HG03378 (cell line): ENCODE results near the gene IMMT.
A peak's percentile ranks its signal among the peaks of the same experiment; 100 is the strongest.
"Not testable (repeated sequence)": the region's sequence is repeated elsewhere in the genome, so short reads cannot be mapped to it uniquely, and the experiment has no call there.

Experiments used
- ATAC-seq: cut with Tn5 transposase; IDR thresholded peaks from one replicate; pipeline ENCODE4 v1.9.1; 2021; ENCODE audit warnings: mild to moderate bottlenecking, moderate library complexity; ENCODE audit not compliant: unreplicated experiment

Gene IMMT

GRCh38 chr2:86195055-86195807 is at the start of gene IMMT:
IMMT (minus strand) TSS chr2:86195462; CDS start chr2:86195382, 80 bp downstream.
- ATAC-seq: peak; percentile 81

- ATAC-seq: not testable (repeated sequence)
These were observed 49.5 kb upstream of the IMMT start for GRCh38 chr2:86244781-86245180.

DNA sequence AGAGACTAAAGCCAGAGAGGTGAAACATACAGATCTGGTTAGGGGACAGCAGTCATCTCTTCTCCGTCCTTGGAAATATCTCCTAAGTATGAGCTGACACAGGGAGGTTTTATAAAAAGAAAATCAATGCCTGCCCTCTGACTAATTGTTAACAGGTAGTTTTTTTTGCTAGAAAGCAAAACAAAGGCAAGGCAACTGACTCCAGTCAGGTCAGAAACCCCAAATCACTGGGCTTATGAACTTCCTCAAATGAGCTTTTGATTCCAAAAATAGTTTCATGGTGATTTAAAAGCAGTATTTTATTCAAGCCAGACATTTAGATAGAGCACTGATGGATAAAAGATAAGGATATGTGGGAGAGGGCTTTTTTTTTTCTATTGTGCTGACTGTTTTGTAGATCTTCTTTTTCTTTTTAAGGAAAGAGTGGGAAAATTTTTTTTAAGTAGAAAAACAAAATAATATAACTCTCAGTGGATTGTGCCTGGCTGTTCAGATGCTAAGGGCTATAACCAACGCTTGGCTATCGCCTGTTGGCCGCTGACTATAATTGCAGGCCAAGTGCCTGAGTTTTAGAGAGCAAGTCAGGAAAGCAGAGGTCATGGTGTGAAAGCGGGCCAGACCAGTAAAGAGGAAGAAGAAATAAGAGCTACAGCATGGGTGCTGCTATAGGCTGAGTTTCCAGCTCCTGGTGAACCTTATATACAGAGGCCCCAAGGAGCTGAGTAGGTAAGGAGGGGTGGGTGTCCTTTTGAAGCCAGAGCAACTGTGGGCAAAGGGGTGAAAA is 48.9 kb upstream of the IMMT start:
- no peak for ATAC-seq

GRCh38 chr2:86243272-86243671 is 48.0 kb upstream of the IMMT start:
- no peak for ATAC-seq

- ATAC-seq: no peak
These were observed 46.3 kb upstream of the IMMT start for GRCh38 chr2:86241611-86242010.

DNA sequence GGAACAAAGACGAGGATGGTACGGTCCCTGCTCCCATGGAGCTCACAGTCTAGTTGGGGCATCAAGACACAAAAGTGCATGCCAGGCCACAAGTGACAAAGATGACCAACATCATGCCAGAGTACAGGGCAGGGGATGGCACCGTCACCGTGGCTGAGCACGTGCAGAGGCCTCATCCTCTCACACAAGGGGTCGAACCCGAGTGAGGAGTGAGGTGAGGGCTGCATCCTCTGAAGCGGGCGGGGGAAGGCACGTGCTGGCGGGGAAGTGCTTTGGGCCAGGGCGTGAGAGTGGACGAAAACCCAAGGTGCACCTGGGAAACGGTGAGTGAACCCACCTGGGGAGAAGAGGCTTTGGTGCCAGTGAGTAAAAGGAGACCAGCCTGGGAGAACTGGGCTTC is 45.0 kb upstream of the IMMT start:
- no peak for ATAC-seq

DNA sequence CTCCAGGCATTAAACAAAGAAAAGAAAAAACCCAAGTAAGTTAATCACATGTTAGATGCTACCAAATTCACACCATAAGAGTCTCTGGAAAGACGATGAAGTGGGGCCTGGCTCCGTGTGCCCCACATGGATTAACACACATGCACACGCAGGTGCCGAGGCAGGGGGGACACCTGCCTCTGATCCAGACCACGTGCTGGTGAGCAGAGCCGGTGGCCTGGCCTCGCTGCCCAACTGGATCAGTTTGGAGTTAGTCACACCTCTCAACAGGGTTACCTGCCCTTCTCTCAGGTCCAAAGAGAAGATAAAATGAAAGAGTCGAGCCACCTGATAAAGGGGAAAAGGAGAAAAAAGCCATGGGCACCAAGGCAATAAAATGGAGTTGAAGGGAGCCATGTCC is 44.5 kb upstream of the IMMT start:
- no peak for ATAC-seq

GRCh38 chr2:86239326-86239725 is 44.1 kb upstream of the IMMT start:
- ATAC-seq: no peak

DNA sequence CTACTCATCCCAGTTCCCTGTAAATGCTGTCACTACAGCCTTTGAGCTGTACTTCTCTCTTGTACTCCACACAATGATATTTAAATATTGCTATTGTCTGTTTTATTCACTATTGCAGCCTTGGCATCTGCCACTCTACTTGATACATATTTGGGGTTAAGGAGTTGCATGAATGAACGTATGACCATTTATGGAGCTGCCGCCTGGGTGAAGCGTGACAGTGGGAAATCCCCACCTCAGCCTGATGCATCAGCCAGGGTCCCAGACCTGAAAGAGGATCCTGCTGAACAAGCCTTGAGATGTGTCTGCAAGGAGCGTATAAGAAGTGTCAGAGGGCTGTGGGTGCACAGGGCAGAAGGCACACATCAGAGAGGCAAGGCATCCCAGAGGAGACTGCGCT is 43.1 kb upstream of the IMMT start:
- peak; percentile 97 for ATAC-seq

- ATAC-seq: no peak
These were observed 41.9 kb upstream of the IMMT start for GRCh38 chr2:86237172-86237571.

DNA sequence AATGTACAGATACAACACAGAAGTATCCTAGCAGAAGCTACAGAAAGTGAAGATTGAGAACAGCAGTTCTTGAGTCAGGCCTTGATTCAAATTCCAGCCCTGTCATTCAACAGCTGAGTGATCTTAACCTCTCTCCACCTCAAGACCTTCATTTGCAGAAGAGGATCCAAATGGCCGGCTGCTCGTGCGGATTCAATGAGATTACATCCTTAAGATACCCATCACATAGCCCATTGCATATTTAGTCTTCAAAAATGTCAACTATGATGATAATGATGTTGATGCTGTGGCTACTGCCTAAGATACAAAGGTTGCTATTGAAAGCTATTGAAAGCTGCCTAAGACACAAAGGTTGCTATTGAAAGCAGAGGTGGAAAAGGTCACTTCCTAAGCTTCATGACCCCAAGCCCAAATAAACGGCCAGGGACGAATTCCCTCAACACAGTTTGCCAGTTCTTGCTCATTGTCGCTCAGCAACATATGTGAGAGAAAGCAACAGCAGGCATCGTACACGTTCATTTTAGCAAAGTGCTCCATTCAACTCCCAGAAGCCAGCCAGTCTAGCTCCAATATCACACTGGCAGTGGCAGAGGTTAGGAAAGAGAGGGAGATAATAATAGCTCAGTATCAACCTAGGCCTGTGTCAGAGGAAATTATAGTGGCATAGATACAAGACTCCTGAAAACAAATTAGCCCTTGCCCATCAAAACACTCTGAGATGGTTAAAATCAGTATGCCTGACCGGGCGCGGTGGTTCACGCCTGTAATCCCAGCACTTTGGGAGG is 40.1 kb upstream of the IMMT start:
- no peak for ATAC-seq

DNA sequence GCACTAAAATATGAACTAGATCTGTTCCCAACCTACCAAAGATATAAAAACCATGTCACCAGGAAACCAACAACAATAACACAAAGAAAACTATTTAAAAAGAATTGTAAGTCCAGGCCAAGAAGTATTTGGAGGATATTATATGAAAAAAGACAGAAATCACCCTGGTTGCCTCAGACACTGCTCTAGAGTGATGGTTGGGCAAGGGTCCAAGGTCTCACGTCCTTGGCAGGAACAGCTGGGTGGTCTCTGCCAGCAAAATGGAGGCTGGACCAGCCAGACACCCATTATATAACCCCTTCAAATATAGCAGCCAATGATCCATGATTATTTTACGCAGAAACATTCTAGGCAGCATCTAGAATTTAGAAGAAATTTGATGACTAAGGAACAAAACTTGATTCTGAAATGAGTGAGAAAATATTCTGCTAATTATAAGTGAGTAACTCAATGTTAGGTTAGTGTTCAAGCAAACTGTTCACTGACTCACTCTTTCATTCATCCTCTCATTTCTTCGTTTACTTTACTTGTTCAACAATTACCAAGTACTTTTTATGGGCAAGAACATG is 39.4 kb upstream of the IMMT start:
- ATAC-seq: no peak

DNA sequence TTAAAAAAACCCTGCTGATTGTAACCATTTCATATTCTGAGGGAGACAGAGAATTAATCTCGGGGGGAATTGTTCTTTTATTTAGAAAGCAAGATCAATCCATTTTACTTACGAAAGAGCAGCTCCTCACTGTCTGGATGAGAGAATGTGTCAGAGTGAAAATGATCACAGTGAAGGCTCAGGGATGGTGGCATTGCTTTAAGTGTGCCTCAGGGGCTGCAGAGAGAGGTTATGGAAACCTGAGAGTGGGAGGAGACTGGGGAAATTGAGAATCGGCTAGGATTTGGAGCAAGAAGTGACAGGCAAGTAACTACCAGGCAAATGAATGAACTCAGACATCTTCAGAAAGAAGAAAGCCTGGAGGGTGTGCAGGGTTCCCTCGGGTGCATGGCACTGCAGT is 38.2 kb upstream of the IMMT start:
- ATAC-seq: no peak

DNA sequence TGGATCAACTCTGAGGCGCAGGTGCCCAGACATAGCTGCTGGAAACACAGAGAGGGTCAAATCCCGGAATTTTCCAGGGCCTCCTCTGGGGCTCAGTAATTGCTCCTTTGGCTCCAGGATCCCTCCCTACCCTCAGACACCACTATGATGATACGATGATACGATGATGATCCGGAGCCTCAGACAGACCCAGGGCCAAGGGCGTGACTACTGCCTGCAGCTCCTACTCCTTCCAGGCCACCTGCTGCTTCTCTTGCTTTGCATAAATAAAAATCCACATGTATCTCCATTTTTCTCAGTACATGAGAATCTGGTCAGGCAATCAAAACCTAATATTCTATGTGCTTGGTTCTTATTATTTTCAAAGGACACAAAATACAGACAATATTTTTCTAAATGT is 37.6 kb upstream of the IMMT start:
- ATAC-seq: no peak

DNA sequence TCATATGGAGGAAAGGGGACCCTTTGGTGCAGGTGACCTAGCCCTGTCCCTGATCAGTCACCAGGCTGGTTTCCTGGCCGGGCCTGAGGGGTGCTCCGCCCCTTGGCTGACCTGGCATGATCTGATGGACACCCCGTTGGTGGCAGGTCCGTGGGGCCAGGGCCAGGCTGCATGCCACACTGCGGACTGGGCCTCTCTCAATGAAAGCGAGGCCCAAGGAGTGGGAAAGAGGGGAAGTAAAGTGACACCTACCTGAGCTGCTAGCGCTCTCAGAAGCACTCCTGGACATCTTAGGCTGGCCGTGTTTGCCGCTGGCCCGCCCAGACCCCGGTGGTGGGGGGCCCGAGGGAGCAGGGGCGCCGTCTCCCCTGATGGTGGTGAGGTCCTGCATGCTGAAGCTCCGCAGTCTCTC is 37.1 kb upstream of the IMMT start:
- no peak for ATAC-seq

GRCh38 chr2:86231680-86232372 is 36.6 kb upstream of the IMMT start:
- ATAC-seq: no peak

DNA sequence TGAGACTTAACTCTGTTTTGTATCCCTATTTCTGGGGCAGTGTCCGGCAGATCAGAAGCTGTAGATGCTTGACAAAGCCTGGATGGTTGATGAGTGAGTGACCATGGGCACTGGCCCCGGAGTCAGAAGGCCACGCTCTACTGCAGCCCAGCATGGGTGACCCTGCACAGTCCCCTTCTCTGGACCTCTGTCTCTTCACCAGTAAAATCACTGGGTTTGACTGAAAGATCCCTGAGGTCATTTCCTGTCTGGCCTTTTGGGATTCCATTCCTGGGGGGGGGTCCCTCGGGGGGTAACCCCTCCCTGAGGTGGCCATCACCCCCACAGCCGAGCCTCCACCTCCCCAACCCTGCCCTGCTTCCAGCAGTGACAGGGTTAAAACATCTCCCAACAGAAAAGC is 35.7 kb upstream of the IMMT start:
- no peak for ATAC-seq

DNA sequence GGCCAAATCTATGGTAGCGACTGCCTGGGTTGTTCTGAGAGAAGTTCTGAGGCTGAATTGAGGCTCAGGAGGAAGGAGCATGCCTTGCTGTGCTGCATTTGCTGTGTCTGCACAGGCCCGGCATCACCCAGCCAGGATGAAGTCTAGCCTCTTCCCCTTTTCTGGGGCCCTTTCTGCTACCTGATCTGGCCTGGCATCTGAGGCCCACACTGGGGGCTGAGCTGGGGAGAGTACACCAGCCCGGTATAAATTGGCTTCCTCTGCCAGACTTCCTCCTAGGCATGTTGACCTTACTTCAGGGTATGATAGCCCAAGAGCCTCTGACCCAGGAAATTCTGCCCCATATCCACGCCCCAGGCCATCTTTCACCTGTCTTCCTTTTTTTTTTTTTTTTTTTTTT is 34.0 kb upstream of the IMMT start:
- ATAC-seq: no peak

- ATAC-seq: not testable (repeated sequence)
These were observed 33.3 kb upstream of the IMMT start for GRCh38 chr2:86228574-86228973.

GRCh38 chr2:86227685-86228084 is 32.4 kb upstream of the IMMT start:
- no peak for ATAC-seq
